PC-3 (cell line): ENCODE data around the gene GABARAPL2.

Source experiments
- EZH2 ChIP-seq: fragments of 300-600 bp; sonication (generic); IDR thresholded peaks from one replicate; pipeline ENCODE4 v1.6.1; 2017; ENCODE audit warnings: antibody characterized with exemption, mild to moderate bottlenecking, low read length; ENCODE audit not compliant: unreplicated experiment
- EZH2phosphoT487 ChIP-seq: fragments of 300-600 bp; sonication (generic); IDR thresholded peaks from 2 replicates; pipeline ENCODE4 v1.6.1; 2018; ENCODE audit warnings: mild to moderate bottlenecking, antibody characterized with exemption, low read length, borderline replicate concordance
- TF ChIP-seq, protein P1 (sequence below): fragments of 300-600 bp; sonication (generic); conservative IDR thresholded peaks from 2 replicates; pipeline ENCODE4 v1.5.1; 2017; ENCODE audit warnings: antibody characterized with exemption, low read depth, mild to moderate bottlenecking, low read length

DNA sequence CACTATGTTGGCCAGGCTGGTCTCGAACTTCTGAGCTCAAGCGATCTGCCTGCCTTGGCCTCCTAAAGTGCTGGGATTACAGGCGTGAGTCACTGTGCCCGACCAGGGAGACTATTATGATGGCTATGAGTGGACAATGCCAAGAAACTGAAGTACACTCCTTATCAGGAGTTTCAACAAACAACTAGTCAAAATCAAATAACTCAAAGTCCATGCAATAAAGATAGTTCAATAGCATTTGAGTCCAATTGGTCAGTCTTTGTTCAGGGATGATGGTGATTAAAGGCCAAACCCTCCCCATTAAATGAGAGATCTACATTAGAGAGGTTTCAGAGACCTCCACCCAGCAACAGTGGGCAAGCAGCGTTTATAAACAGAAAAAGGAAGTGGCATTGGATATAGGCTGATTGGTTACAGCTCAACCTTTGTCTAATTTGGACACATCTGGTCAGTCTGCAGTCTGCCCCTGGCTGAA is 38.3 kb upstream of the GABARAPL2 start:
- TF ChIP-seq, protein P1, sequence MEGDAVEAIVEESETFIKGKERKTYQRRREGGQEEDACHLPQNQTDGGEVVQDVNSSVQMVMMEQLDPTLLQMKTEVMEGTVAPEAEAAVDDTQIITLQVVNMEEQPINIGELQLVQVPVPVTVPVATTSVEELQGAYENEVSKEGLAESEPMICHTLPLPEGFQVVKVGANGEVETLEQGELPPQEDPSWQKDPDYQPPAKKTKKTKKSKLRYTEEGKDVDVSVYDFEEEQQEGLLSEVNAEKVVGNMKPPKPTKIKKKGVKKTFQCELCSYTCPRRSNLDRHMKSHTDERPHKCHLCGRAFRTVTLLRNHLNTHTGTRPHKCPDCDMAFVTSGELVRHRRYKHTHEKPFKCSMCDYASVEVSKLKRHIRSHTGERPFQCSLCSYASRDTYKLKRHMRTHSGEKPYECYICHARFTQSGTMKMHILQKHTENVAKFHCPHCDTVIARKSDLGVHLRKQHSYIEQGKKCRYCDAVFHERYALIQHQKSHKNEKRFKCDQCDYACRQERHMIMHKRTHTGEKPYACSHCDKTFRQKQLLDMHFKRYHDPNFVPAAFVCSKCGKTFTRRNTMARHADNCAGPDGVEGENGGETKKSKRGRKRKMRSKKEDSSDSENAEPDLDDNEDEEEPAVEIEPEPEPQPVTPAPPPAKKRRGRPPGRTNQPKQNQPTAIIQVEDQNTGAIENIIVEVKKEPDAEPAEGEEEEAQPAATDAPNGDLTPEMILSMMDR: no peak
- TF ChIP-seq EZH2: no peak
- no peak for TF ChIP-seq EZH2phosphoT487
